ENCODE measurements around the gene SRSF10.
"Not testable (repeated sequence)": the region's sequence is repeated elsewhere in the genome, so short reads cannot be mapped to it uniquely, and the experiment has no call there.

Gene SRSF10

GRCh38 chr1:23996700-23997229 is 16.6 kb upstream of the SRSF10 start:
- DNase-seq: no peak

- DNase-seq: no peak
Observed at GRCh38 chr1:23995431-23995837, 15.3 kb upstream of the SRSF10 start.

DNA sequence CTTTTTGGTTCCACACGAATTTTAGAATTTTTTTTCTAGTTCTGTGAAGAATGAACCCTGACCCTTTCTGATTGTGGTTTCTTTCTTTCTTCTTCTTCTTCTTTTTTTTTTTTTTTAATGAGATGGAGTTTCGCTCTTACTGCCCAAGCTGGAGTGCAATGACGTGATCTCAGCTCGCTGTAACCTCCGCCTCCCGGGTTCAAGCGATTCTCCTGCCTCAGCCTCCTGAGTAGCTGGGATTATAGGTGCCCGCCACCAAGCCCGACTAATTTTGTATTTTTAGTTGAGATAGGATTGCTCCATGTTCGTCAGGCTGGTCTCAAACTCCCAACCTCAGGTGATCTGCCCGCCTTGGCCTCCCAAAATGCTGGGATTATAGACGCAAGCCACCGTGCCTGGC is 11.9 kb upstream of the SRSF10 start:
- DNase-seq: not testable (repeated sequence)

DNA sequence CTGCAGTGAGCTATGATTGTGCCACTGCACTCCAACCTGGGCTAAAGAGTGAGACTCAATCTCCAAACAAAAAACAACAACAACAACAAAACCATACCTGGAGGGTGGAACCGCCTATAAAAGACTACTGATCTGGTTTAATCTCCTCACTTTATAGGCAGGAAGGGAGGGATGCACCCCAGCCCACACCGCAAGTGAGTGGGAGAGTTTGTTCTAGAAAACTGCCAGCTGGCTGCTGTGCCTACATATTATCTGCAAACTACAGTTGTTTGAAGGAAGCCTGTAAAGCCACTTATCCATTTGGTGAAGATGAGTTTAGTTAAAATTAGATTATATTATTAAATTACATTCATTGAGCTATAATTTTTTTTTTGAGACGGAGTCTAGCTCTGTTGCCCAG is 9.1 kb upstream of the SRSF10 start:
- DNase-seq: no peak

DNA sequence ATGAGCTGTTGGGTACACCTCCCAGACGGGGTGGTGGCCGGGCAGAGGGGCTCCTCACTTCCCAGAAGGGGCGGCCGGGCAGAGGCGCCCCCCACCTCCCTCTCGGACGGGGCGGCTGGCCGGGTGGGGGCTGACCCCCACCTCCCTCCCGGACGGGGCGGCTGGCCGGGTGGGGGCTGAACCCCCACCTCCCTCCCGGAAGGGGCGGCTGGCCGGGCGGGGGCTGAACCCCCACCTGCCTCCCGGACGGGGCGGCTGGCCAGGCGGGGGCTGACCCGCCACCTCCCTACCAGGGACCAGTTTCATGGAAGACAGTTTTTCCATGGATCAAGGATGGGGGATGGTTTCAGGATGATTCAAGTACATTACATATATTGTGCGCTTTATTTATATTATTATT is 6.9 kb upstream of the SRSF10 start:
- not testable (repeated sequence) for DNase-seq

GRCh38 chr1:23984417-23985186 is 4.5 kb upstream of the SRSF10 start:
- DNase-seq: no peak

GRCh38 chr1:23980728-23981070 is 572 bp upstream of the SRSF10 start:
- DNase-seq: peak; percentile 71

DNA sequence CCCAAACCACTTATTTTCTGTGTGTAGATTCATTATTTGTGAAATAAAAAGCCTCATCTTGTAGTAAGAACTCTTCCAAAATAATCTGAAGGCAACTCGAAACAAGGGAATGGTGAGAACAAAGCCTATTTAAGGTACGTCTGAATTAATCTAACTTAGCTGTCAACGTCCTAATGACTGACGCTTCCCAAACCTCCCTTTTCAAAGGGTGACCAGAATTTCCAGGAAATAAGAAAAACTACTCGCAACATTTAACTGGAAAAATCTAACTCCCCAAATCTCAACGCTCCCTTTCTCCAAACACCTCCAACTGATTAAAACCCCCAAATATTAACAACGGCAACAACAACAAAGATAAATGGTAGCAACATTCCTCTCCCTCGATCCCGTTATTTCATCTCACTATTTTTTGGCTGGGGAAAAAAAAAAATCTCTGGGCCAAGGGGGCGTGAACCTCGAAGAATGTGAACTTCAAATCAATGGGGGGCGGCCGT is 693 bp downstream of the SRSF10 start:
- no peak for DNase-seq

DNA sequence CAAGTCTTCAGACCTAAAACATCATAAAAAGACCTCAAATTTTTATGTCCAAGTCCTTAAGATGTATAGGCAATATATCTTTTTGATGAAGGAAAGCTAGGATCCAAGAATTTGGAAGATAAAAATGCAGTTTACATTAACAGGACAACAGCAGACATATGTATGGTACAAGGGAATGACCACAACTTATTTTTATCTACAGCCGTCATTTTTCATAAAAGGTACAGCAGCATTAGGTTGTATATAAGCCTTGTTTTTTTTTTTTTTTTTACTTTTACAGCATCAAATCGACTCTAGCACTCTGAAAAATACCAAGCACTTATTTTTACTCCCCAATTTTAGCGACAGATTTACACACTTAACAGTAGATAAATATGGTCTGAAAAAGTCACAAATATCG is 1.3 kb downstream of the SRSF10 start:
- DNase-seq: no peak

DNA sequence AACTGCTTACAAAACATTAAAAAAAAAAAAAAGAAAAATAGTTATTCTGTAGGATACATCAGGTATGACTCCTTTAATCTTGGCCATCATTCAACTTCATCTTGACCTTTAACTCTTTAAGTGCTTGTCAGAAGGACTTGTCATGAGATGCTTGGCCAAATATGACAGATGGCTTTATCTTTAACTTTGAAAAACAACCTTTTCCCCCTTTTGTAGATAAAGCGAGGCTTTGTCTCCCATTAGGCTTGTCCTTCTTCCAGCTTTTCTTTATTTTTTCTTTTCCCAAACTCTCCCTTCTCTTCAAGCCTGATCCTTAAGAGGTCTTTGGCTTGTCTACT is 2.3 kb downstream of the SRSF10 start:
- DNase-seq: no peak

DNA sequence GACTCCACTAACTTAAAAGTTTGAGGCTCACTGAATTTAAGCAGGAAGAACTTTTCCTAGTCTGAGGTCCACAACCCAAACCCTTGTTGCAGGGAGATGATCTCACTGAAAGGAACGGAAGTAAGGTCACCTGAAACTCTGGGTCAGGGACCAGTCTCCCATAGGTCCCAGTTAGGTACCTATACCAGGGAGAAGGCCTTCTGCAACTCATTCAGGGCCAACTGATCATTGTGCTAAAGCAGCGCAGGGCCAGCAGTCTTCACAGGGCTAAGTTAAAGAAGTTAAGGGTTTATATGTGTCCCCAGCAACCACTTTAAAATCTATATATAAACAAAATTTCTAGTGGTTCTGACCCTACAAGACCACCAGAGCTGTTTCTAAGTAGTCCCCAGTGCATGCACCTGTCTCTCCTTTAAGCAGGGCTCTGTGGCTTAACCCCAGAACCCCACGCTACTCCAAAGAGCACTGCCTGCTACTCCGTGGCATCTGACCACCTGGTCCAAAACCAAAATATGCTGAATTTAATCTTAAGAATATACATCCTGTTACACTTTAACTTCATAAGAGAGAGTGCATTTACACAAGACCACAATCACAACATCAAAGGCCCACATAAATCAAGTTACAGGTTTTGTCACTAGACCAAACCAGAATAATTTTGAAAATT is 2.8 kb downstream of the SRSF10 start:
- no peak for DNase-seq

DNA sequence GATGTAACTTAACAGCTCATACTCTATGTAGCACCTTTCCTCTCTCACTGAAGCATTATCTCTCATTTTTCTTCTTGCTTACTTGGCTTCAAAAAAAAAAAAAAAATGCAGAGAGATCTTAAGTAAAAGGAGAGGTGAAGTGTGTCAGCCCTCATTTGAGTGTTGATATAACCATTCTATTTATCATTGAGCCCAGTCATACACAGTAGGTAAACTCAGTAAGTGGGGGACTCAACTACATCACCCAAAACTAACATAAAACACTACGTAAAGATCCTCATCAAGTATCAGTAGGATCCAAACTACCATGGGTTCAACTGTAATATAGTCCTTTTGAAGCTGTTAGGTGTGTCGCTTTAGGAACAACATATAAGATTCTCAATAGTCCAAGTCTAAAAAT is 12.3 kb downstream of the SRSF10 start:
- DNase-seq: no peak

DNA sequence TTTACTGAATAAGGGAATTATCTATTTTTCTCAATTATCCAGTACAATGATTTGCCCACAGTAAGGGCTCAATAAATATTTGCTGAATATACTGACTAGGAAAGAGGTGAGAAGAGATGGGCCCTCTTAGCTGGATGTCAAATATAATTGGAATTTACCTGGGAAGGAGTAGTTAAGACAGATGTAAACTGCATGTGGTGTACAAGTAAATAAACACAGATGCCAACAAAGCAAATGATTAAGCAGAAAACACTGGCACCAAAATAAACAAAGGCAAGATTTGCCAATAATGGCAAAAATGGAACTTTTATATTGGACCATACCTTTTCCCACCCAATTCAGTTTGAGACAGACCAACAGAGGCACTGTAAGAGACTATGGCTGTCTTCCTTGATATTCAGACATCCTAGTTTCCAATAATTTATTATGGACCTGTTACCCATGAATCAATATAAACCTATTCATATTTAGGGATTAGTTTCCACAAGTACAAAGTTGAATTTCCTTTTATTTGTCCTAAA is 13.1 kb downstream of the SRSF10 start:
- DNase-seq: no peak

DNA sequence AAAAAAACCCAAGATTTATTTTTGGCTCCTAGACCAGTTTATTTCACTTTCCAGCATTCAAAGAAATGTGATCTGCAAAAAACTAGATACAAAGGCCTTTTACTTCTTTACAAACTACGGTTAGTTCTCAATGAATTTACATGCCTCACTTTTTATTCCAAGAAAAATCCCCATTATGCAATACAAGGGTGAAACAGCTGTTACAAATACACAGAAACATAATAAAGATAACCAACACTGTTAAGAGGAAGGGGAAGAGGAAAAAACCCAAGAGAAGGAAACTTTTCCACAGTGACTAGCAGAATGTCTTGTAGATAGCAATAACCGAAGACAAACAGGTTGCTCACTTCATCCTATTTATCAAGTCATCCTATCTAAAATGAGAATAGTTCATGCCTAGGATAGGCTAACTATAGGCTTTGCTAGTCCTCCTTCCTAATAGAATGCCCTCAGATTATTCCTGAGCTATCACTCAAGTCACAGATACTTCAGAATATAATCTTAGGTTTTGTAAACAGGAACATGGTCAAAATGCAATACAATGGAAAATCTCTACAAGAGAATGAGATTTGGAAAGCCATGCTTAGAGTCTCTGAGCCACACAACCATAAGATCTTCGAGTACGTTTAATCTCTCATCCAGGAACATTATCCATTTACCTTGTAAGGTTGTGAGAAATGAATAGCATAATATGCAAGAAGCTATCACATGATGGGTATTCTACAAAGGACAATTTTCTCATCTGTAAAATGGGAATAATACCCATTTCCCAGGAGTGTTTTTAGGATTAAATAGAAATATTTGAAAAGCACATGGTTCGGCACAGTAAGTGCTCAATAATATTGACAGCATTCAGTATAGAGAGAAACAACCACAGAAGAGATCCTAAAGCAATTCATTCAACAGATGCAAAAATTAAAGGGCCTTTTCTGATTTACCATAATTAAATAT is 15.1 kb downstream of the SRSF10 start:
- no peak for DNase-seq

GRCh38 chr1:23964235-23964668 is 15.9 kb downstream of the SRSF10 start:
- no peak for DNase-seq

- no peak for DNase-seq
Observed at GRCh38 chr1:23963617-23964234, 16.4 kb downstream of the SRSF10 start.

DNA sequence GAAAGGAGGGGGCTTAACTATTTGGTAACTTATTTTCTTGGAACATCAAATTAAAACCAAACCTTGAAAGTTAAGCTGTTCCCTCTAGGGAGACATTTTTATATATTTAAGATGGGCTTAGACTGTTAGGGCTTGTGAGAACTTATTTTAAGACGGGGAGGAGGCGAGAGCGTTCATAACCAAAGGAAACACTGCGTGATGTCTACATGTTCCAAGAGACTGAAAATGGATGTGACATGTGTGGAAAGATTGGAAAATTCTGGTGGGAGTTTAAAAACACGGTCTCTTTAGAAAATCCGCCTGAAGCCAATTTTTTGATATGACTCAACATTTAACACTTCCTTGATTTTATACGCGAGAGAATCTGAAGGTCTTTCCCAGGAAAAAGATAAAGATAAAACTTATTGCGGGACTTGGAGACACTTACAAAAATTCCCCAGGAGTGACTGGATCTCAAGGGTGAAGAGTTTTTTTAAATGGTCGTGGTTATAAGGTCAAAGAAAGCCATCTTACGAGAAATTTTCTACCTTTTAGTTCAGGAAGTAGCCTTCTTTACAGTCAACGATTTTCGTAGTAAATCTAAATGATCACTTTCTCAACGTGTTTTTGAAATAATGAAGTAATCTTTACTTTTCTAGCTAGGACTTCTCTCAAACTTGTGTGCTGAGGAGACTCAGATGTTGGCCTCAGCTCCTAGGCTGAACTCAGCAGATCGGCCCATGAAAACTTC is 19.7 kb downstream of the SRSF10 start:
- no peak for DNase-seq

- DNase-seq: peak; percentile 98
Observed at GRCh38 chr1:23959461-23960290, 20.5 kb downstream of the SRSF10 start, which contains the start of gene PNRC2. PNRC2 (plus strand) TSS chr1:23959828; CDS start chr1:23961458, 1,630 bp downstream.

DNA sequence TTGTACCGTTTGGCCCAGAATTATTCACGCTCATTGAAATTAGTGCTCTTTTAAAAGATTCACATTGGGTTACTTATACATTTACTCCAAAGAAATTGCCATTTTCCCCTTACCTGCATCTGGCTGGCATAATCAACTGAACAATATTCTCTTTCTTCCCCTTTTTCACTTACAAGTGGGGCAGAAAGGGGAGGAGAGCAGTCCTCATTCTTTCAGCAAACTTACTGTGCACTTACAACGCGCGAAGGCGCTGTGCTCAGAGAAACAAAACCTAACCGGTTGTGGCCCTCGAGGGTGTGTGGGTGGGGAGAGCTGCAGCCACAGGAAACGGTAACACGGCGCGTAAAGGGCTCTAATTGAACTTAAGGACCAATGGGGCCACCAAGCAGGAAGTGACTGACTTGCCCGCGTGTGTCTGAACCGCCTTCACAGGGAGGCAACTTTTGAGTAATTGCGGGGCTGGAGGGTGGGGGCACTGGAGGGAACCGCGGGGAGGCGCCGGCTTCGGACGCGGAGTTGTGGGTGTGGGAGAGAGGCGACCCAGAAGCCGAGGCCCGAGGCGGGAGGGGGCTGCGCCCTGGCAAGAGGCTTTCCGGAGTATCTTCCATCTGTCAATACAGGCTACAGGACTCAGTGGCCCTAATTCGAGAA is 21.2 kb downstream of the SRSF10 start:
- peak; percentile 96 for DNase-seq

Data from stimulated activated CD4-positive, alpha-beta T cell treated with anti-CD3 and anti-CD28 coated beads, Interleukin-15, amount 100 ng/mL, for 24 hours (primary cell).